SKM-1 (cell line): ENCODE results near the gene PDE1C.
A peak's percentile ranks its signal among the peaks of the same experiment; 100 is the strongest.
"Not testable (repeated sequence)": the region's sequence is repeated elsewhere in the genome, so short reads cannot be mapped to it uniquely, and the experiment has no call there.

ENCODE experiments used
- DNase-seq: peaks from one replicate; lab custom pipeline; 2025; ENCODE audit not compliant: unreplicated experiment; lab: John Stamatoyannopoulos, UW

The PDE1C gene

GRCh38 chr7:31856337-31856736 lies 213.9 kb downstream of the PDE1C start:
- no peak for DNase-seq

- no peak for DNase-seq
Measured at GRCh38 chr7:31855530-31855929, 214.7 kb downstream of the PDE1C start.

GRCh38 chr7:31853380-31853779 lies 216.8 kb downstream of the PDE1C start:
- no peak for DNase-seq

GRCh38 chr7:31852462-31852861 lies 217.7 kb downstream of the PDE1C start:
- DNase-seq, result no peak

- no peak for DNase-seq
Measured at GRCh38 chr7:31851119-31851518, 219.1 kb downstream of the PDE1C start.

- no peak for DNase-seq
Measured at GRCh38 chr7:31850601-31851000, 219.6 kb downstream of the PDE1C start.

GRCh38 chr7:31850066-31850465 lies 220.1 kb downstream of the PDE1C start:
- DNase-seq, result no peak

GRCh38 chr7:31835471-31835870 lies 234.7 kb downstream of the PDE1C start:
- no peak for DNase-seq

GRCh38 chr7:31833625-31834024 lies 236.6 kb downstream of the PDE1C start:
- not testable (repeated sequence) for DNase-seq

- DNase-seq, result no peak
Measured at GRCh38 chr7:31828520-31828919, 241.7 kb downstream of the PDE1C start.

- DNase-seq, result no peak
Measured at GRCh38 chr7:31825576-31825975, 244.6 kb downstream of the PDE1C start.

- DNase-seq, result no peak
Measured at GRCh38 chr7:31819031-31819430, 251.2 kb downstream of the PDE1C start.

GRCh38 chr7:31816810-31817209 lies 253.4 kb downstream of the PDE1C start:
- no peak for DNase-seq

- no peak for DNase-seq
Measured at GRCh38 chr7:31815796-31816195, 254.4 kb downstream of the PDE1C start.

- no peak for DNase-seq
Measured at GRCh38 chr7:31814187-31814586, 256.0 kb downstream of the PDE1C start.

GRCh38 chr7:31811650-31812461 lies 258.4 kb downstream of the PDE1C start:
- DNase-seq, result peak; percentile 98

- no peak for DNase-seq
Measured at GRCh38 chr7:31805209-31805818, 264.9 kb downstream of the PDE1C start.

- DNase-seq, result no peak
Measured at GRCh38 chr7:31796375-31796774, 273.8 kb downstream of the PDE1C start.

GRCh38 chr7:31794851-31795344 lies 275.3 kb downstream of the PDE1C start:
- DNase-seq, result no peak

GRCh38 chr7:31791881-31792280 lies 278.3 kb downstream of the PDE1C start:
- no peak for DNase-seq

- no peak for DNase-seq
Measured at GRCh38 chr7:31788883-31789680, 281.1 kb downstream of the PDE1C start.

- no peak for DNase-seq
Measured at GRCh38 chr7:31788445-31788844, 281.8 kb downstream of the PDE1C start.
